Right cardiac atrium (tissue), 5 donors: Measurements from ENCODE around the gene MTMR4. TPM values are rescaled to one million over a fixed set of nuclear protein-coding genes. Genes with fewer than 3 reads are reported as not detected.

ENCODE experiments used
- ATAC-seq, 2 donors: fragments of 200-7000 bp; cut with Tn5 transposase; one replicate each; pipeline versions ENCODE4 v1.8.0 to v1.9.1; 2020; ENCODE audit warnings: moderate library complexity in 2 of 2, mild to moderate bottlenecking in 1 of 2
- DNase-seq, 3 donors: peaks; one replicate each; pipeline ENCODE4 v3.0.0-alpha.2; 2020
- H3K27ac ChIP-seq: one replicate; pipeline ENCODE4 v1.5.1; 2013; ENCODE audit warnings: mild to moderate bottlenecking, low read length, control low read depth, moderate library complexity
- H3K27me3 ChIP-seq: one replicate; pipeline ENCODE4 v1.6.1; 2013; ENCODE audit not compliant: control insufficient read depth, insufficient read depth
- H3K4me1 ChIP-seq: one replicate; pipeline ENCODE4 v1.6.1; 2013; ENCODE audit warnings: low read length; ENCODE audit not compliant: control insufficient read depth, insufficient read depth
- H3K4me3 ChIP-seq: one replicate; pipeline ENCODE4 v1.5.1; 2013; ENCODE audit warnings: low read length, control low read depth
- H3K9me3 ChIP-seq: one replicate; pipeline ENCODE4 v1.6.1; 2013; ENCODE audit warnings: low read length; ENCODE audit not compliant: control insufficient read depth
- WGBS: extraction: QIAGEN DNeasy Blood & Tissue Kit; methylation state at CpG from one replicate; pipeline ENCODE4 v1.1.7; 2013; 5-methylcytosine and 5-hydroxymethylcytosine counted together
- intact Hi-C, 4 donors: fragments of 100-400 bp; cut with DNase I; formaldehyde crosslinking; loops; one replicate each; pipeline versions ENCODE4 v1.11.0 to v1.14.0; 2022 to 2023
- polyA plus RNA-seq: library from polyadenylated mRNA; stranded (reverse); fragments of 200-250 nt; gene quantifications from one replicate; pipeline ENCODE4 v1.2.3, GENCODE V29; 2013
- total RNA-seq, 4 donors: library from RNA; stranded (reverse); fragmentation: NEBNext Ultra II Directional; extraction: Animal tissue kit (Norgen Biotek cat#: 25700); gene quantifications; one replicate each; pipeline ENCODE4 v1.2.1, GENCODE V29; 2021
- donor health status: healthy with polysubstance abuse.
- donor health status: DM: no; HTN: yes; CAD: no.
- donor health status: DM: no; HTN: no; CAD: no.
- donor health status: DM: no; HTN: yes; CAD: no; lungs with severe emphysema.
- donor health status: DM: yes; HTN: yes; CAD: no.

The MTMR4 gene
- total and polyA plus RNA-seq, 5 donors, result 8.5 to 26.5 (median 22.4) TPM

GRCh38 chr17:58534901-58535421 lies 20.5 kb upstream of the MTMR4 start:
- peak overlapping the region; percentile 85 for H3K27ac ChIP-seq
- no peaks in the 10 kb centered on the region for H3K27me3 ChIP-seq
- ATAC-seq, result peak; percentile 25 to 71
- peak in 1 of 3 donors; percentile 71 for DNase-seq
- H3K4me3 ChIP-seq, result no peak overlapping the region
- no peaks in the 10 kb centered on the region for H3K9me3 ChIP-seq
- peaks cover 24% of the 10 kb centered on the region for H3K4me1 ChIP-seq
- intact Hi-C loops, result no loop called here
- WGBS, result 77% methylated on average over 4 of the region's 4 CpGs

GRCh38 chr17:58534331-58534730 lies 19.9 kb upstream of the MTMR4 start:
- WGBS, result 58% methylated on average over 3 of the region's 3 CpGs
- ATAC-seq (no peak), DNase-seq (no peak)
- Histone ChIP-seq H3K9me3 (no peaks in the 10 kb centered on the region), H3K4me3 (no peak overlapping the region), H3K27me3 (no peaks in the 10 kb centered on the region), H3K4me1 (peaks cover 22% of the 10 kb centered on the region), H3K27ac (peak overlapping the region; percentile 85)
- intact Hi-C loops, result no loop called here

GRCh38 chr17:58533616-58534188 lies 19.3 kb upstream of the MTMR4 start:
- H3K4me1 ChIP-seq, result peaks cover 24% of the 10 kb centered on the region
- H3K9me3 ChIP-seq, result no peaks in the 10 kb centered on the region
- H3K4me3 ChIP-seq, result no peak overlapping the region
- no peak for DNase-seq
- H3K27me3 ChIP-seq, result no peaks in the 10 kb centered on the region
- ATAC-seq, result no peak
- H3K27ac ChIP-seq, result no peak overlapping the region
- intact Hi-C loops, result no loop called here
- 94% methylated on average over 5 of the region's 5 CpGs for WGBS

GRCh38 chr17:58532555-58532951 lies 18.1 kb upstream of the MTMR4 start:
- H3K9me3 ChIP-seq, result no peaks in the 10 kb centered on the region
- H3K27me3 ChIP-seq, result no peaks in the 10 kb centered on the region
- 62% methylated on average over 3 of the region's 3 CpGs for WGBS
- peaks cover 23% of the 10 kb centered on the region for H3K4me1 ChIP-seq
- peak overlapping the region; percentile 58 for H3K4me3 ChIP-seq
- no peak overlapping the region for H3K27ac ChIP-seq
- intact Hi-C loops, result no loop called here
- ATAC-seq, result no peak
- DNase-seq, result no peak

GRCh38 chr17:58531661-58532554 lies 17.5 kb upstream of the MTMR4 start:
- ATAC-seq (peak; percentile 89), DNase-seq (peak; percentile 59 to 90 (median 87))
- Histone ChIP-seq H3K4me3 (peak overlapping the region; percentile 58), H3K27me3 (no peaks in the 10 kb centered on the region), H3K4me1 (peaks cover 25% of the 10 kb centered on the region), H3K27ac (peak overlapping the region; percentile 19), H3K9me3 (no peaks in the 10 kb centered on the region)
- 2% methylated on average over 82 of the region's 82 CpGs for WGBS
- intact Hi-C loops, result no loop called here

GRCh38 chr17:58531122-58531521 lies 16.7 kb upstream of the MTMR4 start:
- Histone ChIP-seq H3K4me3 (peak overlapping the region; percentile 58), H3K4me1 (peaks cover 28% of the 10 kb centered on the region), H3K27ac (no peak overlapping the region), H3K9me3 (no peaks in the 10 kb centered on the region), H3K27me3 (no peaks in the 10 kb centered on the region)
- DNase-seq (no peak), ATAC-seq (no peak)
- intact Hi-C loops, result no loop called here
- WGBS, result 57% methylated on average over 3 of the region's 3 CpGs

GRCh38 chr17:58530655-58531054 lies 16.2 kb upstream of the MTMR4 start:
- intact Hi-C loops, result no loop called here
- 62% methylated on average over 2 of the region's 2 CpGs for WGBS
- ATAC-seq, result no peak
- Histone ChIP-seq H3K4me1 (peaks cover 28% of the 10 kb centered on the region), H3K27ac (peak overlapping the region; percentile 7), H3K4me3 (no peak overlapping the region), H3K9me3 (no peaks in the 10 kb centered on the region), H3K27me3 (no peaks in the 10 kb centered on the region)
- no peak for DNase-seq

GRCh38 chr17:58529275-58529674 lies 14.8 kb upstream of the MTMR4 start:
- ATAC-seq, result no peak
- H3K27me3 ChIP-seq, result no peaks in the 10 kb centered on the region
- DNase-seq, result peak in 1 of 3 donors; percentile 48
- H3K9me3 ChIP-seq, result no peaks in the 10 kb centered on the region
- peaks cover 26% of the 10 kb centered on the region for H3K4me1 ChIP-seq
- 53% methylated on average over 1 of the region's 1 CpG for WGBS
- H3K4me3 ChIP-seq, result no peak overlapping the region
- H3K27ac ChIP-seq, result peak overlapping the region; percentile 33
- intact Hi-C loops, result loop anchor here in 1 of 4 donors (10.0 kb wide), 1 partner anchor 476 kb away; no protein-coding TSS in a partner anchor

- intact Hi-C loops, result loop anchor here in 1 of 4 donors (10.0 kb wide), 1 partner anchor 476 kb away; no protein-coding TSS in a partner anchor
- WGBS, result 22% methylated on average over 3 of the region's 3 CpGs
- DNase-seq (no peak), ATAC-seq (no peak)
- Histone ChIP-seq H3K27me3 (no peaks in the 10 kb centered on the region), H3K4me1 (peaks cover 21% of the 10 kb centered on the region), H3K4me3 (no peak overlapping the region), H3K9me3 (no peaks in the 10 kb centered on the region), H3K27ac (peak overlapping the region; percentile 28)
These were observed 14.0 kb upstream of the MTMR4 start for GRCh38 chr17:58528443-58528842.

- Histone ChIP-seq H3K27me3 (no peaks in the 10 kb centered on the region), H3K27ac (peak overlapping the region; percentile 3), H3K9me3 (no peaks in the 10 kb centered on the region), H3K4me3 (no peak overlapping the region), H3K4me1 (peaks cover 21% of the 10 kb centered on the region)
- intact Hi-C loops, result loop anchor here in 1 of 4 donors (10.0 kb wide), 1 partner anchor 477 kb away; no protein-coding TSS in a partner anchor
- ATAC-seq (no peak), DNase-seq (no peak)
- 45% methylated on average over 3 of the region's 3 CpGs for WGBS
These were observed 13.5 kb upstream of the MTMR4 start for GRCh38 chr17:58527949-58528348.

GRCh38 chr17:58527306-58527705 lies 12.9 kb upstream of the MTMR4 start:
- peaks cover 18% of the 10 kb centered on the region for H3K4me1 ChIP-seq

More at GRCh38 chr17:58527306-58527705, 12.9 kb upstream of the MTMR4 start:
- WGBS, result 90% methylated on average over 2 of the region's 2 CpGs
- Histone ChIP-seq H3K27ac (no peak overlapping the region), H3K27me3 (no peaks in the 10 kb centered on the region), H3K4me3 (no peak overlapping the region), H3K9me3 (no peaks in the 10 kb centered on the region)
- ATAC-seq, result no peak
- DNase-seq, result no peak
- intact Hi-C loops, result loop anchor here in 1 of 4 donors (10.0 kb wide), 1 partner anchor 477 kb away; no protein-coding TSS in a partner anchor
